ENCODE data around the gene PLXNA1.

- TF ChIP-seq, protein P1, sequence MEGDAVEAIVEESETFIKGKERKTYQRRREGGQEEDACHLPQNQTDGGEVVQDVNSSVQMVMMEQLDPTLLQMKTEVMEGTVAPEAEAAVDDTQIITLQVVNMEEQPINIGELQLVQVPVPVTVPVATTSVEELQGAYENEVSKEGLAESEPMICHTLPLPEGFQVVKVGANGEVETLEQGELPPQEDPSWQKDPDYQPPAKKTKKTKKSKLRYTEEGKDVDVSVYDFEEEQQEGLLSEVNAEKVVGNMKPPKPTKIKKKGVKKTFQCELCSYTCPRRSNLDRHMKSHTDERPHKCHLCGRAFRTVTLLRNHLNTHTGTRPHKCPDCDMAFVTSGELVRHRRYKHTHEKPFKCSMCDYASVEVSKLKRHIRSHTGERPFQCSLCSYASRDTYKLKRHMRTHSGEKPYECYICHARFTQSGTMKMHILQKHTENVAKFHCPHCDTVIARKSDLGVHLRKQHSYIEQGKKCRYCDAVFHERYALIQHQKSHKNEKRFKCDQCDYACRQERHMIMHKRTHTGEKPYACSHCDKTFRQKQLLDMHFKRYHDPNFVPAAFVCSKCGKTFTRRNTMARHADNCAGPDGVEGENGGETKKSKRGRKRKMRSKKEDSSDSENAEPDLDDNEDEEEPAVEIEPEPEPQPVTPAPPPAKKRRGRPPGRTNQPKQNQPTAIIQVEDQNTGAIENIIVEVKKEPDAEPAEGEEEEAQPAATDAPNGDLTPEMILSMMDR (IDR thresholded peaks at IDR 0.05; ENCODE audit: borderline replicate concordance, extremely low read depth, low read length, poor library complexity, severe bottlenecking), result no peak
- TF ChIP-seq EZH2 (IDR thresholded peaks at IDR 0.05; ENCODE audit: borderline replicate concordance, low read depth, low read length, severe bottlenecking), result no peak
These were observed 37.6 kb downstream of the PLXNA1 start for GRCh38 chr3:127020543-127020942.

Measured in DND-41 (cell line).